Adrenal gland (tissue), 12 donors: ENCODE data around the gene CERS2. TPM values are rescaled to one million over a fixed set of nuclear protein-coding genes. Genes with fewer than 3 reads are reported as not detected.

Experiments
- DNase-seq, 7 donors: peaks; one replicate each; pipeline ENCODE4 v3.0.0-alpha.2; 2019 to 2020
- H3K27ac ChIP-seq, 5 donors: fragments of 200-600 bp; sonication (generic) in 4 of 5; 1 replicate in 3 of 5; 2 replicates in 2 of 5; pipeline versions ENCODE4 v1.5.1 to v1.8.0; 2016 to 2020; ENCODE audit warnings: mild to moderate bottlenecking in 1 of 5
- H3K27me3 ChIP-seq: fragments of 200-600 bp; 2 replicates; pipeline ENCODE4 v1.8.0; 2021
- H3K36me3 ChIP-seq, 2 donors: fragments of 200-600 bp; replicated peaks in 1 of 2; 1 replicate in 1 of 2; 2 replicates in 1 of 2; pipeline versions ENCODE4 v1.5.1 to v1.8.0; 2018 to 2022
- H3K4me1 ChIP-seq, 2 donors: fragments of 200-600 bp; replicated peaks in 1 of 2; 1 replicate in 1 of 2; 2 replicates in 1 of 2; pipeline versions ENCODE4 v1.5.1 to v1.8.0; 2018 to 2021
- H3K4me3 ChIP-seq, 4 donors: fragments of 200-600 bp; sonication (generic) in 3 of 4; one replicate each; pipeline ENCODE4 v1.5.1; 2016 to 2018
- H3K9me3 ChIP-seq, 3 donors: fragments of 200-600 bp; sonication (generic) in 1 of 3; replicated peaks in 1 of 3; 1 replicate in 2 of 3; 2 replicates in 1 of 3; pipeline versions ENCODE4 v1.5.1 to v1.8.0; 2016 to 2021
- POLR2A ChIP-seq, 2 donors: fragments of 450-650 bp; IDR thresholded peaks; one replicate each; pipeline ENCODE4 v1.6.1; 2017; ENCODE audit warnings: antibody characterized with exemption in 2 of 2, mild to moderate bottlenecking in 2 of 2, moderate library complexity in 1 of 2
- WGBS, 4 donors: extraction: QIAGEN DNeasy Blood & Tissue Kit in 2 of 4; methylation state at CpG; one replicate each; pipeline versions ENCODE4 v1.1.5 to v1.1.7; 2013 to 2017; 5-methylcytosine and 5-hydroxymethylcytosine counted together
- intact Hi-C, 2 donors: fragments of 100-400 bp; cut with DNase I; formaldehyde crosslinking; loops; one replicate each; pipeline versions ENCODE4 v1.14.1 to v1.15.0; 2022 to 2023
- polyA plus RNA-seq, 3 donors: library from polyadenylated mRNA; stranded (reverse); fragments of 200-250 nt in 2 of 3; fragments of 350-450 nt in 1 of 3; fragmentation: Illumina TruSeq in 1 of 3; extraction: RNeasy Lipid Tissue Mini Kit (QIAGEN cat#74804) in 1 of 3; gene quantifications; one replicate each; pipeline ENCODE4 v1.2.3, GENCODE V29; 2013 to 2014
- total RNA-seq, 9 donors: library from RNA; depleted of rRNA in 4 of 9; stranded (reverse); fragments of >200 nt in 4 of 9; fragments of 120-200 nt in 1 of 9; fragmentation: NEBNext Ultra II Directional in 1 of 9; extraction: Animal tissue kit (Norgen Biotek cat#: 25700) in 1 of 9; gene quantifications; one replicate each; pipeline versions ENCODE4 v1.1.0 to v1.2.4, GENCODE V29; 2013 to 2023
- TF ChIP-seq, protein P1 (sequence below), 6 experiments: fragments of 450-650 bp in 4 of 6; fragments of 200-600 bp in 2 of 6; sonication (generic) in 1 of 6; IDR thresholded peaks; 1 replicate in 5 of 6; 2 replicates in 1 of 6; pipeline versions ENCODE4 v1.5.1 to v1.8.0; 2016 to 2021; ENCODE audit warnings: antibody characterized with exemption in 6 of 6, mild to moderate bottlenecking in 2 of 6, moderate library complexity in 1 of 6
- donor health status: healthy with polysubstance abuse.
- donor health status: Bipolar disorder and iron deficiency.
- donor health status: DM: yes; HTN: yes; CAD: no.
- donor health status: DM: no; HTN: no; CAD: no.
- donor health status: DM: no; HTN: no; CAD: no.
- donor health status: DM: yes; HTN: yes; CAD: no.

CERS2 gene
- total and polyA plus RNA-seq, 12 donors: 289 to 682 (median 505) TPM

DNA sequence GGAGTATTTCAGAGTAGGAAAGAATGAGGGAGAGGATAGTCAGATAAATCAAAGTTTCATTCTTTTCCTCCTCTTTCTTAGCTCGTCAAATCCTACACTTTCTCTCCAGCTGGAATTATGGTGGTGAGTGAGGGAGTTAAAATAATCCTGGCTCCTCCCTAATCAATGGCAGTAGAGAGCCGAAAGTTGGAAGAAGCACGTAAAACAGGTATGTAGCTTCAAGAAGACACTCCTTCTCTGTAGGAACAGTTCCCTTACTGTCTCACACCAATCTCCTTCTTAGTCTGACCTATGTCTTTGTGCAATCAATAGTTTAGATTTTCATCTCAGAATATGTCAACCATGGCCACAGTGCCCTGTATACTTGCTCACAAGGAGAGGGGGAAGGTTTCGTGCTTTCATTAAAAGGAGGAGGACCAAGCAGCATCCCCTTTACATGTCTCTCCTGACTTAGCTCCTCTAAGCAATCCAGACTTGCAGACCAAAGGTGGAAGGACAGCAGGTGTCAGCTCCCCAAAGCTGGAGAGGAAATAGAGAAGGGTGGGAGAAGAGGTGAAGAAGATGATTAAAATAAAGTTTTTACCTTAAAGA lies 31.2 kb upstream of the CERS2 start:
- H3K27ac ChIP-seq: peak overlapping the region; percentile 70 to 95 (median 76)
- H3K36me3 ChIP-seq: peaks cover 0 to 18% of the 10 kb centered on the region in 2 donors
- 5 to 17% (median 13%) methylated on average over 4 of the region's 4 CpGs for WGBS, 4 donors
- peaks cover 21 to 65% of the 10 kb centered on the region in 2 donors for H3K4me1 ChIP-seq
- no peak for DNase-seq
- H3K9me3 ChIP-seq: no peaks in the 10 kb centered on the region
- H3K4me3 ChIP-seq: peak overlapping the region in 3 of 4 donors; percentile 45 to 69 (median 57)
- intact Hi-C loops: no loop called here
- no peaks in the 10 kb centered on the region for H3K27me3 ChIP-seq
- no peak for TF ChIP-seq POLR2A (IDR thresholded peaks at IDR 0.05)
- TF ChIP-seq, protein P1, sequence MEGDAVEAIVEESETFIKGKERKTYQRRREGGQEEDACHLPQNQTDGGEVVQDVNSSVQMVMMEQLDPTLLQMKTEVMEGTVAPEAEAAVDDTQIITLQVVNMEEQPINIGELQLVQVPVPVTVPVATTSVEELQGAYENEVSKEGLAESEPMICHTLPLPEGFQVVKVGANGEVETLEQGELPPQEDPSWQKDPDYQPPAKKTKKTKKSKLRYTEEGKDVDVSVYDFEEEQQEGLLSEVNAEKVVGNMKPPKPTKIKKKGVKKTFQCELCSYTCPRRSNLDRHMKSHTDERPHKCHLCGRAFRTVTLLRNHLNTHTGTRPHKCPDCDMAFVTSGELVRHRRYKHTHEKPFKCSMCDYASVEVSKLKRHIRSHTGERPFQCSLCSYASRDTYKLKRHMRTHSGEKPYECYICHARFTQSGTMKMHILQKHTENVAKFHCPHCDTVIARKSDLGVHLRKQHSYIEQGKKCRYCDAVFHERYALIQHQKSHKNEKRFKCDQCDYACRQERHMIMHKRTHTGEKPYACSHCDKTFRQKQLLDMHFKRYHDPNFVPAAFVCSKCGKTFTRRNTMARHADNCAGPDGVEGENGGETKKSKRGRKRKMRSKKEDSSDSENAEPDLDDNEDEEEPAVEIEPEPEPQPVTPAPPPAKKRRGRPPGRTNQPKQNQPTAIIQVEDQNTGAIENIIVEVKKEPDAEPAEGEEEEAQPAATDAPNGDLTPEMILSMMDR (IDR thresholded peaks at IDR 0.05): no peak

DNA sequence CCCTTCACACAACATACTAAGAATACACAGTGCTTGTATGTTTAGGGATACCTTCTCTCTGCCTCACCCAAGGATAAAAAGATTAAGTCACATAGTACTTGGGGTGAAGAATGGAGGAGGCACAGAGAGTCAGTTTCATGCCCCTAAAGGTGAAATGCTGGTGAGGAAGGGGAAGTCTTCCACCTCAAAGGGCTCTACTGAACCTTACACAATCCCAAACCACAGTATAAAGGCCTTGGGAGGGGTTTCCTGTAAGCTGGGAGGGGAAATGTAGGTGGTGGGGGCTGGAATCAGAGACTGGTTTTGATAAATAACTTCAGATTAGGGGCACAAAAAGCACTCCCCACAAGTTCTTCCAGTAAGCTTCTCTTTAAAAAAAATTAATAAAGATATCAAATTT lies 28.5 kb upstream of the CERS2 start:
- DNase-seq: no peak
- H3K27me3 ChIP-seq: no peaks in the 10 kb centered on the region
- H3K27ac ChIP-seq: peak overlapping the region in 1 of 5 donors; percentile 17
- intact Hi-C loops: no loop called here
- H3K9me3 ChIP-seq: no peaks in the 10 kb centered on the region
- peaks cover 21 to 51% of the 10 kb centered on the region in 2 donors for H3K4me1 ChIP-seq
- peak overlapping the region in 1 of 4 donors; percentile 19 for H3K4me3 ChIP-seq
- H3K36me3 ChIP-seq: peaks cover 0 to 35% of the 10 kb centered on the region in 2 donors
- TF ChIP-seq, protein P1 (IDR thresholded peaks at IDR 0.05): no peak
- no peak for TF ChIP-seq POLR2A (IDR thresholded peaks at IDR 0.05)

DNA sequence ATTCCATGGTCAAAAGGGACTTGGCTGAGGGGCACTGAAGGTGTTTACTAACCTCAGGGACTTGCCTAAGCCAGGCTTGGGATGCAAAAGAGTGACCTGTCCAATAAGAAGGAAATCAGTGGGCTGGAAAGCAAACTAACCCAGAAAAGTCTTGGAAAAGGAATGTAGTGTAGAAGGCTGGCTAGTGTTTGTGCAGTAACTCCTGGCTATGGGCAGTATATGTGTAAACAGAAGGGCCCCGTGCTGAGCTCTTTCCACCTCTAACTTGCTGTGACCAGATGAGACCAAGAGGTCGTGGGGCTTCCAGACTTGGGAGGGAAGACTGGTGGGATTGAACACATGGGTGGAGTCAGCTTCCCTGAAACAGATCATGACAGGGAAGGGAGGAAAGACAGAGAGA lies 28.0 kb upstream of the CERS2 start:
- H3K36me3 ChIP-seq: peaks cover 0 to 40% of the 10 kb centered on the region in 2 donors
- 60 to 77% (median 68%) methylated on average over 2 of the region's 2 CpGs for WGBS, 4 donors
- intact Hi-C loops: no loop called here

DNA sequence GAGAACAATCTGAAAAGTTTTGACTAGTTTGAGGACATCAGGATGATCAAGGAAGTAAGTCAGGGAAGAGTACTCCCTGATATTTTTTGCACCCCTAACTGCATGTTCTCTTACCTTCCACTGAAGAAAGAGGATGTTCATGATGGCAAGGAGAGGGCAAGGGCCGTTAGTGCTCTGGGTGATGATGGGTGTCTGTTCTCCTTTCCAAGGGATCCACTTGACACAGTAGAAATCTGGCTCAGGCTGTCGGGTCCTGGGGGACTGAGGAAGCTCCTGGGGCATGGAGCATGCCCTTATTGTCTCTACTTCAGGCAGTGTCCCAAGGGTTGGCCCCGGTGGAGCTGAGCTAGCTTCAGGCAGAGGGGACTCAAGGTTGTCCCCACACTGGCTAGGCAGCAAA lies 27.4 kb upstream of the CERS2 start:
- intact Hi-C loops: no loop called here
- Histone ChIP-seq H3K4me1 (peaks cover 12 to 41% of the 10 kb centered on the region in 2 donors), H3K27ac (no peak overlapping the region), H3K27me3 (no peaks in the 10 kb centered on the region), H3K9me3 (no peaks in the 10 kb centered on the region), H3K36me3 (peaks cover 0 to 46% of the 10 kb centered on the region in 2 donors), H3K4me3 (no peak overlapping the region)
- no peak for DNase-seq
- WGBS, 4 donors: 72 to 75% (median 74%) methylated on average over 2 to 3 of the region's 3 CpGs
- TF ChIP-seq POLR2A (IDR thresholded peaks at IDR 0.05): no peak
- TF ChIP-seq, protein P1 (IDR thresholded peaks at IDR 0.05): no peak

More for the DNA sequence above, 28.0 kb upstream of the CERS2 start:
- peak overlapping the region in 1 of 5 donors; percentile 17 for H3K27ac ChIP-seq
- H3K9me3 ChIP-seq: no peaks in the 10 kb centered on the region
- TF ChIP-seq POLR2A (IDR thresholded peaks at IDR 0.05): no peak
- TF ChIP-seq, protein P1 (IDR thresholded peaks at IDR 0.05): no peak
- no peak for DNase-seq
- no peaks in the 10 kb centered on the region for H3K27me3 ChIP-seq
- peaks cover 17 to 47% of the 10 kb centered on the region in 2 donors for H3K4me1 ChIP-seq
- no peak overlapping the region for H3K4me3 ChIP-seq
